Colonic mucosa (tissue), 4 donors: ENCODE results near the gene DGKB. TPM values are rescaled to one million over a fixed set of nuclear protein-coding genes. Genes with fewer than 3 reads are reported as not detected.

Source experiments
- DNase-seq: peaks from one replicate; pipeline ENCODE4 v3.0.0-alpha.2; 2020
- H3K27ac ChIP-seq: fragments of 200-600 bp; one replicate; pipeline ENCODE4 v1.8.0; 2021
- H3K27me3 ChIP-seq: fragments of 200-600 bp; one replicate; pipeline ENCODE4 v1.8.0; 2021
- H3K36me3 ChIP-seq: fragments of 200-600 bp; one replicate; pipeline ENCODE4 v1.8.0; 2021
- H3K4me1 ChIP-seq: fragments of 200-600 bp; one replicate; pipeline ENCODE4 v1.8.0; 2021; ENCODE audit warnings: mild to moderate bottlenecking
- H3K4me3 ChIP-seq: fragments of 200-600 bp; one replicate; pipeline ENCODE4 v1.8.0; 2021
- H3K9ac ChIP-seq, 2 donors: one replicate each; pipeline ENCODE4 v1.7.0; 2013; ENCODE audit warnings: control low read depth in 2 of 2, low read depth in 2 of 2, low read length in 2 of 2
- H3K9me3 ChIP-seq: fragments of 200-600 bp; one replicate; pipeline ENCODE4 v1.8.0; 2021
- CTCF ChIP-seq: fragments of 200-600 bp; IDR thresholded peaks from one replicate; pipeline ENCODE4 v1.8.0; 2022; ENCODE audit warnings: antibody characterized with exemption, mild to moderate bottlenecking
- intact Hi-C: fragments of 100-400 bp; cut with DNase I; formaldehyde crosslinking; loops from one replicate; pipeline ENCODE4 v1.14.1; 2022
- total RNA-seq, 2 donors: library from RNA; stranded (reverse); fragmentation: NEBNext Ultra II Directional in 1 of 2; extraction: Animal tissue kit (Norgen Biotek cat#: 25700) in 1 of 2; gene quantifications; one replicate each; pipeline ENCODE4 v1.2.1, GENCODE V29; 2021
- donor health status: healthy.
- donor health status: DM: no; HTN: no; CAD: no.
- donor health status: DM: no; HTN: no; CAD: no.

DGKB gene
- total RNA-seq, 2 donors from 2014 or later, result 0.25 to 0.61 TPM

- H3K36me3 ChIP-seq, result no peaks in the 10 kb centered on the region
- intact Hi-C loops, result no loop called here
- no peak for DNase-seq
- no peak overlapping the region for H3K4me3 ChIP-seq
- no peaks in the 10 kb centered on the region for H3K9me3 ChIP-seq
- H3K27ac ChIP-seq, result no peak overlapping the region
- no peak overlapping the region for H3K9ac ChIP-seq
- TF ChIP-seq CTCF, result no peak
- H3K4me1 ChIP-seq, result no peaks in the 10 kb centered on the region
- no peaks in the 10 kb centered on the region for H3K27me3 ChIP-seq
Observed at GRCh38 chr7:14888962-14889361, 13.6 kb downstream of the DGKB start.

GRCh38 chr7:14886533-14886932, 16.0 kb downstream of the DGKB start:
- no peaks in the 10 kb centered on the region for H3K27me3 ChIP-seq
- no peak for TF ChIP-seq CTCF
- H3K36me3 ChIP-seq, result no peaks in the 10 kb centered on the region
- H3K9me3 ChIP-seq, result no peaks in the 10 kb centered on the region
- DNase-seq, result no peak
- H3K4me1 ChIP-seq, result no peaks in the 10 kb centered on the region
- H3K27ac ChIP-seq, result no peak overlapping the region
- no peak overlapping the region for H3K9ac ChIP-seq
- no peak overlapping the region for H3K4me3 ChIP-seq
- intact Hi-C loops, result no loop called here

GRCh38 chr7:14875941-14876587, 26.5 kb downstream of the DGKB start:
- intact Hi-C loops, result no loop called here
- Histone ChIP-seq H3K4me3 (no peak overlapping the region), H3K27me3 (no peaks in the 10 kb centered on the region), H3K9ac (no peak overlapping the region), H3K36me3 (no peaks in the 10 kb centered on the region), H3K27ac (no peak overlapping the region), H3K9me3 (no peaks in the 10 kb centered on the region), H3K4me1 (no peaks in the 10 kb centered on the region)
- TF ChIP-seq CTCF, result no peak
- no peak for DNase-seq

GRCh38 chr7:14871880-14872279, 30.7 kb downstream of the DGKB start:
- Histone ChIP-seq H3K9ac (no peak overlapping the region), H3K27me3 (no peaks in the 10 kb centered on the region), H3K4me1 (no peaks in the 10 kb centered on the region), H3K9me3 (no peaks in the 10 kb centered on the region), H3K4me3 (no peak overlapping the region), H3K27ac (no peak overlapping the region), H3K36me3 (no peaks in the 10 kb centered on the region)
- no peak for TF ChIP-seq CTCF
- intact Hi-C loops, result no loop called here
- no peak for DNase-seq

GRCh38 chr7:14870394-14870793, 32.2 kb downstream of the DGKB start:
- no peak for DNase-seq
- no peak overlapping the region for H3K27ac ChIP-seq

More at GRCh38 chr7:14870394-14870793, 32.2 kb downstream of the DGKB start:
- intact Hi-C loops, result no loop called here
- Histone ChIP-seq H3K9ac (no peak overlapping the region), H3K27me3 (no peaks in the 10 kb centered on the region), H3K36me3 (no peaks in the 10 kb centered on the region), H3K9me3 (no peaks in the 10 kb centered on the region), H3K4me3 (no peak overlapping the region), H3K4me1 (no peaks in the 10 kb centered on the region)
- no peak for TF ChIP-seq CTCF
